GM21423 (cell line): ENCODE results near the gene PLXNA4.

Experiments used
- ATAC-seq: cut with Tn5 transposase; IDR thresholded peaks from one replicate; pipeline ENCODE4 v1.9.1; 2021; ENCODE audit warnings: mild to moderate bottlenecking, moderate library complexity; ENCODE audit not compliant: unreplicated experiment

PLXNA4 gene

DNA sequence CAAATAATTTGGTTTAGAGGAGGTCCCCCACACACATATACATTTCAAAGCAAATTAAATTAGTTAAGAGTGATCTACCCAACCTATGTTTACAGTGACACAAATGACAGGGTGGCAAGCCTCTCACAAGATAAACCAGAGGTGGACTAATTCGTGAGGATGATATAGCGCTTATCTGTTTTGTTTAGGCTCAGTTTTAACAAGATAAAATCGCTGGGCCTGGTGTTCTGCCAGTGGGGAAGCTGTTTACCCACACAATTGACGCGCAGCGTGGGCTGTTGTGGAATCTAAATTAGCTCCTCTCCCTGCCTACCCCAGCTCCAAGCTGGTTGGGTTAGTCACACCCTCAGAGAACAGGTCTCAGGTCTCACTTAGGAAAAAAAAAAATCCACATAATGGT is 16.7 kb upstream of the PLXNA4 start:
- ATAC-seq, result no peak

DNA sequence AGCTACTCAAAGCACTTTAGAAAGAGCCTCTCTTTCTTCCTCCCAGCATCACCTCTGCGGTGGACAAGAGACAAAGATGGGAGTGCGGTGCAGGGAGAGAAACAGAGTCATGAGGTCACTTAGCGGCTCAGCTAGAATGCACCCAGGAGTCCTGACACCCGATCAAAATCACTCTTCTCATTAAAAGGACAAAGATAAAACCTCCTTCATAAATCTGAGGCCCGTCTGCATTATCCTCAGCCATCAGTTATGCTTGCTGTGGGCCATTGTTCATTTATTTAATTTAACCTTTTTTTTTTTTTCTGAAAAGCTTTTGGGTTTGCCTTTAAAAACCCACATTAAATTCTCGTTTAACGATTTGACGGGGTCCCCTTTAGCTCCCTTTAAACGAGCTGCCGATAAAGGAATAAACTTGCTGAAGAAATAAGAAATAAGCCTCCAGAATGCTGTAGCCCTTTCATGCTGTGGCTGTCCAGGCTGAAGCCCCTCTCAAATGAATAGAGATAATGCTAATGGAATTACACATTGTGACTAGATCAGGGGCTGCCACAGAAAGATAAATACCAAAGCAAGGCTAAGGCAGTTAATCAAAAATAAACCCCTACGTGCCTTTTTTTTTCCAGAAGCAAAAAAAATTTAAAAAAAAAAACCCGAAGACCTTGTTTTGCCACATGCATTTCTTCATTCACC is 16.1 kb upstream of the PLXNA4 start:
- no peak for ATAC-seq

DNA sequence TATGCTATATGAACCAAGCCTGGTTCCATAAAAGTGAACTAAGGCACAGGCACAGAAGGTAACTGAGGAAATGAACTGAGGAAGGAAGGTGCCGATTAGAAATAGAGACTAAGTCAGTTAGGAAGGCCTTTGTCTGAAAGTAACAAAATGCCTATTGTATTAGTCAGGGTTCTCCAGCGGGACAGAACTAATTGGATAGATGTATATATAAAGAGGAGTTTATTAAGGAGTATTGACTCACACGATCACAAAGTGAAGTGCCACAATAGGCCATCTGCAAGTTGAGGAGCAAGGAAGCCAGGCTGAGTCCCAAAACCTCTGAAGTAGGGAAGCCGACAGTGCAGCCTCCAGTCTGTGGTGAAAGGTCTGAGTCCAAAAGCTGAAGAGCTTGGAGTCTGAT is 13.9 kb upstream of the PLXNA4 start:
- no peak for ATAC-seq

DNA sequence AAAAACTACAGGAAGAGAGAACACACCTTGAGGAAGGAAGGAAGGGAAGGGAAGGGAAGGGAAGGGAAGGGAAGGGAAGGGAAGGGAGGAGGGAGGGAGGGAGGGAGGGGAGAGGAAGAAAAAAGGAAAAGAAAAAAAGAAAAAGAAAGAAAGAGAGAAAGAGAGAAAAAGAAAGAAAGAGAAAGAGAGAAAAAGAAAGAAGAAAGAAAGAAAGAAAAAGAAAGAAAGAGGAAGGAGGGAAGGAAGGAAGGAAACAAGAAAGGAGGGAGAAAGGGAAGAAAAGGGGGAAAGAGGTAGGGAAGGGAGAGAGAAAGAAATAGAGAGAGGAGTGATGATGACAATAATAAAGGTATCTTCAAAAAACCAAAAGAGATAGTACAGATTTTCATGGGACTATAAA is 12.3 kb upstream of the PLXNA4 start:
- no peak for ATAC-seq

DNA sequence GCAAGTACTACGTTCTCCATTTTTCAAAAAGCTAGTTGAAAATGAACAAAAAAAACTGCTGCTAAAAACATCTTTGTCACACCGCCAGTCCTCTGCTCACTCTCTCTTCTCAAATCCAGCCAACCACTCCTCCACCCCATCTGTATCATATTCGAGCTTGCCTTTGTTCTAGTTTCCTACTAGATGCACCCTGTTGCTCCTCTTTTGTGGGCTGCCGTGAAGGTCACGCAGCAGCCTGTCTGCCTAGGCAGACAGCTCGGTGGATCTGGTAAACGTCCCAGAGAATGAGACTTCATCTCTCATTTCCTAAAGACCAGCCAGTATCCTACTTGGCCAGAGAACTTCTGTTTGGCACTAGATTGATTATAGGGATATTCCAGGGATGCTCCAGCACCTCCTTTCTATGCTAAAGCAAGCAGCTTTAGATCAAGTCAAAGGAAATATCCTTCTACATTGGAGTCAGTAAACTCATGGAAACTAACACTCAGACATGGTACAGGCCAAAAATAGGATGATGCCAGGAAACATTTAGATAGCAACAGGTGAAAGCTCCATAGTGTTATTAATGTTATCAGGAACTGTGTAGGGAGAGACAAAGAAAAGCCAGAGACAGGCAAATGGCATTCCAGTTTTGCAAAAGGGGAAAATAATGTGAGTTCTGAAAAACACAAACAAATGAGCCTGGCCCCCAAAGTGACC is 8.7 kb upstream of the PLXNA4 start:
- ATAC-seq, result no peak

DNA sequence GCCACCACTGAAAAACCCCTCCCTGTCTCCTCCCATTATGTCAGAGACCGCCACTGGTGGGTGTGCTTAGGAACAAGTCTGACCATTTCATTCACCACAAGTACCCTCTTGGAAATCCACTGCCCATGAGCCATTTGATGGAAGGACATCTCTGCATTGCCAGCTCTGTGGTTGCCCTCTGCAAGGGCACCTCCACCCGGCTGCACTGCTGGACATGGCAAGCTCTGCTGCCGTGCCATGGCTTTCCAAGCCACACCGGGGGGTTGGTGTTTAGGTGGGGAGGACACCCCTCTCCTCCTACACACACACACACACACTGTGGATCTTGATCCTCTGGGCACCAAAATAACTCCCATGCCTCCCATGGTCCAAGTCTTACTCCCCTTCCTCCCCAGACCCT is 5.2 kb upstream of the PLXNA4 start:
- no peak for ATAC-seq

DNA sequence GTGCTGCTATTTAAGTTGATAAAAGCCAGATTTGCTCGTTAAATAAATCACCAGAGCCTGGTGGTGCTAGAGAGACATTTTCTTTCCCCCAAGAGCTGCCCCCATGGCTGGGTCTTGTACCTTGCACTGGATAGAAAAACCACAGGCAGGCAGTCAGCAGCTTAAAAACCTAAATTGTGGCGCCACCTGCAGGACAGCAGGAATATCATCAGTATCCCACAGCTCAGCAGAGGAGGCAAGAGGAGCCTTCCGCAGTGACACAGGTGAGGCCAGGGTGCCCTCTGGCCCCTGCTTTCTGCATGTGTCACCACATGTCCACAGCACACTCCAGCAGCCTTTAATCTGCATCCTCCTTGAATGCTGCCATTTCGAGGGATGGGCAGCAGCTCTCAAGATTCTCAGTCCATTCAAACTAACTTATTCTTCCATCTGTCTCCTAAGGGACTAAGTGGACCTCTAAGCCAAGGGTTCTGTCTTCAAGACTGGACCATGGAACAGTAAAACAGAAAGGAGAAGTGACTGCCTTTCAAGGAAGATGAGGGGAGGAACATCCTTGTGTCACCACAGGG is 4.5 kb upstream of the PLXNA4 start:
- peak; percentile 57 for ATAC-seq

DNA sequence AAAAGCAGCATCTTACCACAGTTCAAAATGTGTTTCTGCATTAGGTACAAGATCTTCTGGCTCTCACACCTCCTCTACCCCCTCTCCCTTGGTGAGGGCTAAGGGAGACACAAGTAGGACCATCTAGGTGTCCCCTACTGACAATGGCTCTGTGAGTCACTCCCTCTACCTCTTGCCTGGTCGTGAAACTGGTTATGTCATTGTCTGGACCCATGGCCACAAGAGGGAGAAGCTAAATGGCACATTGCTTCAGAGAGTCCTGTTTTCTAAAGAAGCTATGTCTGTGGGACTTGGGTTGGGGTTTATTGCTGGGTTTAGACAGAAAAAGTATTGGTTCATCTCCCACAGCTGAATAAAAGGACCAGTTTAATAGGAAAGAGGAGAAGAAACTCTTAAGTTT is 4.0 kb upstream of the PLXNA4 start:
- no peak for ATAC-seq

DNA sequence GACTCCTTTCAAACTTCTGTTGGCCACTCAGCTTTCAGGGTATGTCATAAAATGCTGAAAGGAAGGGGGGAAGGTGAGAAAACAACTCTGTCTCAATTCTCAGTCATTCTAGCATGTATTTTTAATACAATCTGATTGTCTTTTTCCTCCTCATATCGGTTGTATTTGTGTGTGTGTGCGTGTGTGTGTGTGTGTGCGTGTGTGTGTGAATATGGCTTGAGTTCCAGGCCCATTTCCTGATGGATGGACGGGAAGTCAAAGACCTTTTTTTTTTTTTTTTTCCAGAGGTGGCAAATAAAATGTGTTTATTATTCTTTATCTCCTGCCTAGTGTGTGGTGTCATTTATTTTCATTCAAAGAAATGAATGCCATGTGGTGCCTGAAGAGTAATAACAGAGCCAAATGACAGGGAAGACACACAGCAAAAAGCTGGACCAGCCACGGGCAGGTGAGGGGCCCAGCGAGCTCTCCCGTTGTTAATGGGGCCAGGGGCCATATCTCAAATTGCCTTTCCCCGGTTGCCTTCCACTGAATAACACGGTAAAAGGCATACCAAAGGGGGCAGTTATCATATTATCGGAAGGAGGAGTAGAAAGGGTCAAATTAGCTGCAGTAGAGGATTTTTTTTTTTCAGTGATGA is 3.1 kb upstream of the PLXNA4 start:
- no peak for ATAC-seq

DNA sequence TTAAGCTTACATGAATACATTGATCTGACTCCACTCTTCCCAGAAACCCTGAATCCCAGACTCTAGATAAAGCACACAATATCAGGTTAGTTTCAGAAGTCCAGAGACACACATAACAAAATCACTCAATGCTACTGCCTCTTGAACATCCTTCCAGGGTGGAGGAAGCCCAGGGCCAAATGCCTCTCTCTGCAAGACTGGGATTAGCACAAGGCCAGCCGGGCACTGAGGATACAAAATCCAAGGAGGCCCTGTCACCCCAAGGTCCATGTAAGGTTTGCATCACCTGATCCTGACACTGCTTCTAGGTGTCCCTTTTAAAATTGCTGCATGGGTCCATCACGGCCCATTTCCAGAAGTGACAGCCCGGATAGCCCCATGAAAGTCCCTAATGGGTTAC is 2.6 kb upstream of the PLXNA4 start:
- ATAC-seq, result no peak

DNA sequence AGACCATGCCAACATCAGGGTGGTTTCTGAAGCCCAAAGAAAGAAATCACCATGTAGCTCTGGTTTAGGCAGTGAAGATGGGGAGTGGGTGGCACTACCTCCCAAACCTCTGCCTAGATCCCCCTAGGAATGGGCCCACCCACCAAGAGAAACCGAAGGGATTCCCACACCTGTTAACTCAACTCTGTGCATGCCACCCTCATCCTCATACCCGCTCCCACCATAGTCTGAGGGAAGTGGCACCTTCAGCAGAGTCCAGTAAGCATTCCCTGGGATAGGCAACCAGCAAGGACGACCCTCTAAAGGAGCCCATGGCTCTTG is 1.7 kb upstream of the PLXNA4 start:
- ATAC-seq, result no peak

DNA sequence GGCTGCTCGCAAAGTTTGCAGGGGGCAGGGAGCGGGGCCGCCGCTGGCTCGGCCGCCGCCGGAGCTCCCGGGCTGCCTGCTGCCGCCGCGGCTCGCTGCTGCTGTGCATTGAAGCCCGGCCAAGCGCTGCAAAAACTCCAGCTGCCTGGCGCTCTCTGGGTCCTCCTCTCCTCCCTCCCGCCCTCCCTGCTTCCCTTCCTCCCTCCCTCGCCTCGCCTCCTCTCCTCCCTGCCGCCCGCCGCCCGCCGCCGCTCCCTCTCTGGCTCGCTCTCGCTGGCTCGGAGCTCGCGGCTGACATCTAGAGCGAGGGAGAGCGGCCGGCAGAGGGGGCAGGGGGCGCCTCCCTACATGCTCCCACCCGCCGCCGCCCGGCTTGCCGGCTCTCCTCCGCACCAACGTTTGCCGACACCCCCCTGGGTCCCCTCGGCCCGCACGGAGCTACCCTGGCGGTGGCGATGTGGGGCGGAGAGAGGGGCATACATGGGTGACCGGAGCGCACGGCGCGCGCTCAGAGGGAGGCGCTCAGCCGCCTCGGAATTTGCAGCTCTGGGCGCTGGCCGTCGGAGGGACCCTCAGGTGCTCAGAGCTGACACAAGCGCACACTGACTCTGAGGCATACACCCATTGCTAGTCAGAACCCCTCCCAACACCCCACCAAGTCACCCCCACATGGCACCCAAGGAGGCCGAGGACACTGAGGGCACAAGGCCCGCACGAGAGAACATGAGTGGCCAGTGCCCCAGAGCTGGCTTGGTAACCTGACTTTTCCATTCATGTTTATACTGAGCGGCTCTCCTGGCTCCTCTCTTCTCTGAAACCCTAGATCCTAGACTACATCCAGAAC is 1.2 kb upstream of the PLXNA4 start:
- ATAC-seq, result no peak

DNA sequence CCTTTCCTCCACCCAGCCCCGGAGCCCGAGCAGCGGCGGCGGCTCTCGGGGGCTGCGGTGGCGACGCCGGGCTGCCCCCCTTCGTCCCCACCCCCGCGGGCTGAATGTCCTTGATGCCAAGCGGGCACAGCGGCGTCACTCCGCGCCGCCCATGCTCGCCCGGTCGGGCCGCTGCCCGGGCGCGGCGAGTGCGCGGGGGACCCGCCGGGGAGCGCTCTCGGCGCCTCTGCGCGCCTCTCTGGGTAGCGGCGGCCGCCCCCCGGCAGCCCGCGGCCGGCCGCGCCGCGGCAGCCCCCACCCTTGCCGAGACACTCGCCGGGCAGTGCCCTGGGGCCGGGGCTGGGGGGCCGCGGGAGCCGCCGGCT is 433 bp upstream of the PLXNA4 start:
- ATAC-seq, result no peak

DNA sequence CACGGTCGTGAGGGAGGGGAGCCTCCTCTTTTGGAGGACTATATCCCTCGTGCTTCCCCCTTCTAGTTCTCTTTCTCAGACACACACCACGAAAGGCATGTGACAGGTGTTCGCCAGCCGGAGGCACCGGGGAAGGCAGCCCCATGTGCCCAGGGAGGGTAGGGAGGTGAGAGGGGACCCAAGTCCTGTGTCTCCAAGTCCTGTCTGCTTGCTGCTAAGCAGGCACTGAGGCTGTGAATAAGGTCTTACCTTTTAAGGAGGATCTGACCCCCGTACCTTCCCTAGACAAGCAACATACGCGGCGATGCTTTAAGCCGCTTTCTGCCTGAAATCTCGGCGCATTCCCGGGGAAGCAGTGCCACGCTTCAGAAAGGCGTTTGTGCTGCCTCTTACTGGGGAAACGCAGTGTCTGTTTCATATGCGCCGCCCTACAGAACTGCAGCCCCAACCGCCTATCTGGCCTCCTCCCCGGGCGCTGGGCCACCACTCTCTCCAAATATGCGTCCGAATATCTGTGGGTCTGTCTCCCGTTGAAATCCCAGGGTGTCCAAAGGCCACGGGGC is 770 bp downstream of the PLXNA4 start:
- ATAC-seq, result no peak

DNA sequence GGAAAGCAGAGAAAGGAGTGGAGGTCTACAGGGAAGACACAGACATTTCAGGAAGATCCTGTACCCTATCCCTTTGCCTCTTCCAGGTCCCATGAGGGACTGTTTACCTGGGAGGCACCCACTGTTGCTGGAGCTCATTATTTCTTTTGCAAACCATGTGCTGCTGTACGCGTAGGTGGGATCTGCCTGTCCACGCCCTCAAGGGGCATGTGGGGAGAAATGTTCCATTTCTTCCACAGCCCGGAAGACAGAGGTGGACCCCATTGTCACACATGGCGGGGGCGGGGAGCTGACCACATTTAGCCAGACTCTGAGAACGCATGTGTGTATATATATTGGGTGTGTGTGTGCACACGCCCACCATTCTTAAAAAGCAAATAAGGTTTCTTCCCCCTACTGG is 2.0 kb downstream of the PLXNA4 start:
- no peak for ATAC-seq

DNA sequence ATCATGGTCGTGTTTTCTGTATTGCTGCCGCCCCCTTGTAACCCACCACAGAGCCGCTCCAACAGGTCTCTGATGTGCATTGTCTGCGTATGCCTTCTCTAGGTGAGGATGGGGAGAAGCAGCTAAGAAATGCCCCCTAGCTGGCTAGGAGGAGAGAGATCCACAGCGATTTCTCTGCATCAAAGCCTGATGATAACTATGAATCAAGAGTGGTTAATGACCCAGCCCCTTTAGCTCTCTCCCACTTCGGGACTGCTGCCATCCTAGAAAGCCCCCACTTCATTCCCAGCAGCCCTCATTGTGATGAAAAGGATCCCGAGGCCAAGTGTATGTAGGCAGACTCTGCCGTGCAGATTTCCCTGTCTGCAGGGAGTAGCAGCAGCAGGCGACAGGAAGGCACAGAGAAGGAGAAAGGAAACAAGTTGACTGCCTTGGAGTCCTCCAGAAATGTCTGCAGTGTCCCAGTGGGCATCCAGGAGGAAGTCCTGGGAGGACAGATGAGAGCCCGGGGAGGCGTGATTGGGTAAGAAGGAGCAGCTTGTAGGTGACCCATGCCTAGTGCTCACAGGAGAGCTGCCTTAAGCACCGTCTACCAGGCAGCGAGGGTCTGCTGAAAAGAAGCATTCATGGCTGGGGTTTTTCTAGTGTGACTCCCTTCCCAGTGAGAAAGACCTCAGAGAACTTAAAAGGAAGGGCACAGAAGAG is 2.9 kb downstream of the PLXNA4 start:
- no peak for ATAC-seq

DNA sequence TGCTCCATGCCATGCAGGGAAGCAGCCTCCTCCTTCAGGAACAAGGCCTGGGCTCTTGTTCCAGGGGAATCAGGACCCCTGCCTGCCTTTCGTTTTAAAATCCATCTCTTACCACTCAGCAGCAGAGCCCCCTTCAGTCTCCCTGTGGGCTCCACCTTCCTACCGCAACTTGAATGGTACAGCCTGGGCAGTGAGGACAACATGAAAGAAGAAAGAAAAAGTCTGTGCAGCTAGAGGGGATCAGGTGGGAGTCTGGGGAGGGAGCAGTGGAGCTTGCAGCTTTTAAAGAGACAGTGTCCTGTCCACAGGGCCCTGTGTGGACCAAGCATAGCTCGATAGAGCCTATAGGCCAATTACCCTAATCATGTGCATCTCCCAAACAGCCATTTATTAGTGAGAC is 3.7 kb downstream of the PLXNA4 start:
- ATAC-seq, result no peak

DNA sequence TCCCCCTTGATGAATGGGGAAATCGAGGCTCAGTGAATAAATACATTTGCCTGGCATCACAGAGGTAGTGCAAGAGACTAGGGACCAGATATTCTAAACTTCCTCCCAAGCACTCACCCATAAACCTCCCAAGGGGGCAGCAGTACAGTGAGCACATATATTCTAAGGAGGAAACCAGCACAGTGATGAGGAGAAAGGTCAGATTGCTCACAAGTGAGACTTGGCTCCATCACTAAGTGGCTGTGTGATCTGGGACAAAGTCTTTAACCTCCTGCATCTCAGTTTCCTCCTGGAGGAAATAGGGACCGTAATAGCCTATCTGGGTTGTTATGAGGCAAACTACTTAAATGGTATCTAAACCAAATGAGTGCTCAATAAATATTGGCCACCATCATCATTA is 4.3 kb downstream of the PLXNA4 start:
- ATAC-seq, result no peak

DNA sequence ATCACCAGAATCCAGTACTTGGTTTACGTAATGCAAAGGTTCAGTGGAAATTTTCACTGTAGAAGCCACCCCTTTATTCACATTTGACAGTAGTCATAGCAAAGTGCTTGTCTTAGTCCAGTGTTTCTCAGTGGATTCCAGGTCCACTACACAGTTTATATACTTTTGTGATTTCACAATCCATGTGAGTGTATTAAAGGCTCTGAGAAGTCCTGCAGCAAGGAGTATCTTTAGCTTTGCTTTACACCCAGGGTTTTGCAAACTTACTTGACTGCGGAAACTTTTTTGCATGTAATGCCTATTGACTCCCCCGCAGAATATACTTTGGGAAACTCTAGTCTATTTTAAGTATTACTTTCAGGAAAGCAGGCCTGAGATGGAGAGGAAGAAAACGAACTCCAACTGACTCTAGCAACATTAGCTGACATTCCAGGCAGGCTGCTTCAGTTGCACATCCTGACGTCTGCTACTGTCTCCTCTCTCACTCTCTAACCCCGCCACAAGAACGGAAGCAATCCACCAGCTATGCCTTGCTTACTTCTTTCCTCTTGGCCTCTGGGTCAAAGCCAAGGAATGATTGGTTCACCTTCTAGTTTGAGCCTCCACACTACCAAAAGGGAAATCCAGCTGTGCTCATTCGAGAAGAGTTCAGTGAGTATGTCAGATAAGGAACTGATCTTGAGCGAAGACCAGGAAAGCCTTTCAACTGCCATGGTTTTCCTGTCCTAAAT is 6.2 kb downstream of the PLXNA4 start:
- ATAC-seq, result no peak

DNA sequence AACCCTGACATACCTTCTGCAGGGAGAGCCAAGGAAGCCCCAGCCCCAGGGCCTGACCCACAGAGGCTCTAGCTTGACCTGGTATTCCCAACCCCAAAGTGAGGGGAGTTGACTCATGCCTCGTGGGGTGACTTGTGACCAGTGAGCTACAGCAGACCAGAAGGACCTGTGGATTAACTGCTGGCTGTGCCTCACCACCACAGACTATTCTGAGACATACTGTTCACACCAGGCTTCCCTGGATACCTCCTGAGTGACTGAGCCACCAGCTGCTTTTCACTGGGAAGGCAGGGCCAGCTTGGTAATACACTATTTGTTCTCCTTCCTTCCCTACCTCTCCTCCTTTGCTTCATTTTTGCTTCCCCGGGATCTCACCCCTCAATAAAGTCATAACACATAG is 7.3 kb downstream of the PLXNA4 start:
- ATAC-seq, result no peak
